ENCODE results near the gene TJP3.
"Not testable (repeated sequence)": the region's sequence is repeated elsewhere in the genome, so short reads cannot be mapped to it uniquely, and the experiment has no call there.

TJP3 gene

GRCh38 chr19:3748965-3749364, 40.8 kb downstream of the TJP3 start:
- DNase-seq: no peak

GRCh38 chr19:3750211-3750610, 42.0 kb downstream of the TJP3 start:
- DNase-seq: no peak

GRCh38 chr19:3751236-3751635, 43.1 kb downstream of the TJP3 start:
- DNase-seq: no peak

- DNase-seq: no peak
Observed at GRCh38 chr19:3752492-3752891, 44.3 kb downstream of the TJP3 start.

GRCh38 chr19:3753631-3754410, 45.6 kb downstream of the TJP3 start:
- no peak for DNase-seq

- DNase-seq: not testable (repeated sequence)
Observed at GRCh38 chr19:3757705-3758104, 49.5 kb downstream of the TJP3 start.

- DNase-seq: not testable (repeated sequence)
Observed at GRCh38 chr19:3758297-3758696, 50.1 kb downstream of the TJP3 start.

GRCh38 chr19:3759482-3760254, 51.5 kb downstream of the TJP3 start:
- no peak for DNase-seq

- DNase-seq: no peak
Observed at GRCh38 chr19:3760871-3761361, 52.7 kb downstream of the TJP3 start.

- peak; percentile 93 for DNase-seq
Observed at GRCh38 chr19:3761382-3762129, 53.4 kb downstream of the TJP3 start, which contains the start of gene APBA3. Gene APBA3 (minus strand): TSS chr19:3761692. CDS start chr19:3760264, 1,428 bp downstream.

- DNase-seq: no peak
Observed at GRCh38 chr19:3762130-3762473, 53.9 kb downstream of the TJP3 start.

- peak; percentile 99 for DNase-seq
Observed at GRCh38 chr19:3762501-3763459, 54.6 kb downstream of the TJP3 start, which contains the start of gene MRPL54. Gene MRPL54 (plus strand): TSS chr19:3762682. CDS start chr19:3762701, 19 bp downstream.

GRCh38 chr19:3765121-3765520, 56.9 kb downstream of the TJP3 start:
- no peak for DNase-seq

- DNase-seq: not testable (repeated sequence)
Observed at GRCh38 chr19:3765757-3766156, 57.6 kb downstream of the TJP3 start.

- no peak for DNase-seq
Observed at GRCh38 chr19:3766520-3766919, 58.3 kb downstream of the TJP3 start.

- DNase-seq: no peak
Observed at GRCh38 chr19:3767050-3767449, 58.9 kb downstream of the TJP3 start.

GRCh38 chr19:3768015-3768747, 60.0 kb downstream of the TJP3 start:
- no peak for DNase-seq

GRCh38 chr19:3768748-3769099, 60.5 kb downstream of the TJP3 start:
- DNase-seq: no peak

- DNase-seq: no peak
Observed at GRCh38 chr19:3769494-3769893, 61.3 kb downstream of the TJP3 start.

- no peak for DNase-seq
Observed at GRCh38 chr19:3770136-3770999, 62.2 kb downstream of the TJP3 start.
